HL-60 (cell line): ENCODE results near the gene PIM3.

Experiments
- DNase-seq, 2 experiments: peaks; one replicate each; pipeline ENCODE4 v3.0.0-alpha.2; 2010 to 2020; ENCODE audit warnings: low read depth in 1 of 2, low spot score in 1 of 2
- H3K27ac ChIP-seq: fragments of 250-450 bp; sonication (Bioruptor Pico); replicated peaks from 2 replicates; pipeline ENCODE4 v1.5.1; 2020; ENCODE audit warnings: mild to moderate bottlenecking, moderate library complexity
- H3K27me3 ChIP-seq: fragments of 250-450 bp; sonication (Bioruptor Pico); 2 replicates; pipeline ENCODE4 v1.5.1; 2021; ENCODE audit warnings: mild to moderate bottlenecking, moderate library complexity; ENCODE audit not compliant: insufficient read depth, poor library complexity, severe bottlenecking
- H3K4me3 ChIP-seq: replicated peaks from 2 replicates; pipeline ENCODE4 v1.5.1; 2011; ENCODE audit warnings: mild to moderate bottlenecking, control low read depth, low read length; ENCODE audit not compliant: insufficient read depth
- CTCF ChIP-seq: IDR thresholded peaks from one replicate; pipeline ENCODE4 v1.5.1; 2011; ENCODE audit warnings: low read length, control low read depth, inconsistent platforms; ENCODE audit not compliant: insufficient read depth
- GABPA ChIP-seq: IDR thresholded peaks from 2 replicates; pipeline ENCODE4 v1.6.1; 2012; ENCODE audit warnings: low read depth
- POLR2AphosphoS5 ChIP-seq: IDR thresholded peaks from 2 replicates; pipeline ENCODE4 v1.6.1; 2012; ENCODE audit warnings: low read depth
- REST ChIP-seq: IDR thresholded peaks from 2 replicates; pipeline ENCODE4 v1.6.1; 2012; ENCODE audit warnings: low read depth; ENCODE audit not compliant: insufficient replicate concordance
- SPI1 ChIP-seq: IDR thresholded peaks from 2 replicates; pipeline ENCODE4 v1.6.1; 2012; ENCODE audit warnings: low read depth, mild to moderate bottlenecking, borderline replicate concordance

PIM3 gene

GRCh38 chr22:49951000-49951677 is 9.4 kb upstream of the PIM3 start:
- Histone ChIP-seq H3K27me3 (no peaks in the 10 kb centered on the region), H3K4me3 (no peak overlapping the region), H3K27ac (no peak overlapping the region)
- peak; percentile 52; the same call in 1 of the 2 replicates for TF ChIP-seq SPI1
- TF ChIP-seq POLR2AphosphoS5, result no peak
- DNase-seq, result peak in 1 of 2 experiments; percentile 52

- Histone ChIP-seq H3K27ac (no peak overlapping the region), H3K4me3 (no peak overlapping the region), H3K27me3 (no peaks in the 10 kb centered on the region)
- no peak for DNase-seq
- no peak for TF ChIP-seq REST
- TF ChIP-seq CTCF, result no peak
- no peak for TF ChIP-seq POLR2AphosphoS5
- no peak for TF ChIP-seq GABPA
- no peak for TF ChIP-seq SPI1
These were observed 8.9 kb upstream of the PIM3 start for GRCh38 chr22:49951678-49951985.

GRCh38 chr22:49951986-49952896 is 8.3 kb upstream of the PIM3 start:
- H3K4me3 ChIP-seq, result no peak overlapping the region
- no peak for TF ChIP-seq SPI1
- TF ChIP-seq GABPA, result no peak
- no peak for TF ChIP-seq POLR2AphosphoS5
- no peak for TF ChIP-seq CTCF
- TF ChIP-seq REST, result no peak
- DNase-seq, result no peak
- no peak overlapping the region for H3K27ac ChIP-seq
- H3K27me3 ChIP-seq, result no peaks in the 10 kb centered on the region

- peak in 1 of 2 experiments; percentile 33 for DNase-seq
- peak; percentile 88 for TF ChIP-seq SPI1
- TF ChIP-seq GABPA, result no peak
- Histone ChIP-seq H3K27ac (no peak overlapping the region; the same call in 1 of the 2 replicates), H3K4me3 (no peak overlapping the region), H3K27me3 (no peaks in the 10 kb centered on the region)
These were observed 7.4 kb upstream of the PIM3 start for GRCh38 chr22:49953027-49953679.
